Stimulated activated naive CD8-positive, alpha-beta T cell treated with anti-CD3 and anti-CD28 coated beads, Interleukin-15, amount 100 ng/mL, for 72 hours (primary cell): ENCODE measurements around the gene C5.
A peak's percentile ranks its signal among the peaks of the same experiment; 100 is the strongest.

ENCODE experiments used
- ATAC-seq: fragments of 150-1000 bp; cut with Tn5 transposase; 2 replicates; pipeline ENCODE4 v1.10.0; 2021; ENCODE audit warnings: mild to moderate bottlenecking, moderate library complexity
- DNase-seq, 2 donors: peaks; one replicate each; pipeline ENCODE4 v3.0.0; 2021 to 2022
- H3K27ac Mint-ChIP-seq, 2 donors: one replicate each; pipeline ENCODE4 v1.8.0; 2022; ENCODE audit warnings: mild to moderate bottlenecking in 2 of 2, mixed read lengths in 2 of 2, moderate library complexity in 2 of 2
- H3K27me3 Mint-ChIP-seq: one replicate; pipeline ENCODE4 v1.8.0; 2022; ENCODE audit warnings: mixed read lengths
- H3K4me1 Mint-ChIP-seq: one replicate; pipeline ENCODE4 v1.8.0; 2022; ENCODE audit warnings: mild to moderate bottlenecking, mixed read lengths
- H3K4me3 Mint-ChIP-seq, 2 donors: one replicate each; pipeline ENCODE4 v1.8.0; 2022; ENCODE audit warnings: mild to moderate bottlenecking in 2 of 2, mixed read lengths in 2 of 2, moderate library complexity in 1 of 2
- H3K9me3 Mint-ChIP-seq, 2 donors: one replicate each; pipeline ENCODE4 v1.8.0; 2022; ENCODE audit warnings: mixed read lengths in 2 of 2

The C5 gene

DNA sequence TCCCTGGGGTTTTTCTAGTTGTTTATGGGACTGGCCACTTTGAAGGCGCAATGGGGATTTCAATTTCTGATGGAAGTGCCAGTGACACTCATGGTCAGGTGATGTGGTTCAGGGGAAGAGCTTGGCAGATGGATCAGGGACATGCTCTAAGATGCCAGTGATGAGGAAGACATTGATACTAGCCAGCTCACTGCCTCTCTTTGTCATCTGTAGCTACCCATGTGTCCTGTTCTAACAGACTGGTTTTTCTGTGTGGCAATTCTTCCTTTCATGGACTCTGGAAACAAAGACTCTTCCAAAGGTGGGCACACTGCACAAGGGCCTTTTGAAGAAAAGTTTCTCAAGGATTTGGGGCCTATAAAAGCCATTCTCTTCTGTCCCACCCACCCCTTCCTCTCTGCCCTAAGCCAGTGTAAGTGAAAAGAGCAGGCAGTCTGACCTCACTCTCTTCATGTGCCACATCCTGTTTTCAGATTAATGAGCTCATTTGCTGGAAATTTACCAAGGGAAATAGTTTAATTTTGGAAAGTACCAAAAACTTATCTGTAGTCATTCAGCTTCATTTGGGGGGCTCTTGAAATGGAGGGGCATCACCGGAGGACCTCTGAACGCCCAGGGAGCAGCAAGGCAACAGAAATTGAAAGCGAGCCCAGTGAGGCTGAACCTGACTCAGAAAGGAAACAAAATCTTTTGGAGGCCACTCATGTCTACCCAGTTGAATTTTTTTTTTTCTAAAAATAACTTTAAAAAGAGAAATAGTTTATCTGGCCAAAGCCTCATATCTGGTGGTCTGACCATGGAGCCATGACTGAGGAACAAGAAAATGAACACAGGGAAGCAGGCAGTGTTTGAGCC, 118.6 kb downstream of the C5 start:
- ATAC-seq (peak; percentile 71), DNase-seq (peak; percentile 73 to 85)
- Mint-ChIP-seq H3K9me3 (no peaks in the 10 kb centered on the region), H3K27ac (peak overlapping the region; percentile 99), H3K27me3 (no peaks in the 10 kb centered on the region), H3K4me1 (peaks cover 93% of the 10 kb centered on the region), H3K4me3 (peak overlapping the region; percentile 75 to 80)

DNA sequence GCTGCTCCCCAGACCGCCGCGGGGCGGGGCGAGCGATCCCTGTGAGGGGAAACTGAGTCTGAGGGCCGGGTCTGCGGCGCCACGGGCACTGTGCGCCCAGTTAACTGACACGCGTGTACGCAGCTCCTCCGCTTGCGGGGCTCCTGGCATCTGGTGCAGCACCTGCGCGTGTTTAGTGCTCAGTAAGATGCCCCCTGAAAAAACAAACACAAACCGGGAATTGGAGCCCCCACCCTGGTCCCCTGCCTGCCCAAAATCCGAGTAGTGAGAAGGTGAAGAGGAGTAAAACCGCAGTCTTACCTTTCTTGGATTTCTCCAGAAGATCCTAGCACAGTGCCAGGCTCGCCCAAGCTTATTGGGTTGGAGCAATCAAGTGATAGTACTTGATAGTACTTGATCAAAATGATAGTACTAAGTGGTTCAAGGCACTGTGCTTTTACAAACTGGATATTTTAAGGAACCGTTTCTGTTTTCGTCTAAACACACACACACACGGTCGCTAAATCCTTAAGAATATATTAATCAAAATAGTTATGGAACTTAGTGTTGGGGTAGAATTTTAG, 120.8 kb downstream of the C5 start:
- H3K27ac Mint-ChIP-seq: peak overlapping the region; percentile 91 to 97
- H3K4me3 Mint-ChIP-seq: peak overlapping the region; percentile 80 to 82
- ATAC-seq (no peak), DNase-seq (no peak)
- H3K4me1 Mint-ChIP-seq: peaks cover 84% of the 10 kb centered on the region
- no peaks in the 10 kb centered on the region for H3K9me3 Mint-ChIP-seq
- H3K27me3 Mint-ChIP-seq: no peaks in the 10 kb centered on the region

- H3K27ac Mint-ChIP-seq: peak overlapping the region; percentile 97 to 99
- ATAC-seq (peak; percentile 39), DNase-seq (peak; percentile 72 to 82)
- no peaks in the 10 kb centered on the region for H3K27me3 Mint-ChIP-seq
- H3K4me3 Mint-ChIP-seq: peak overlapping the region; percentile 88 to 89
- H3K4me1 Mint-ChIP-seq: peaks cover 84% of the 10 kb centered on the region
- no peaks in the 10 kb centered on the region for H3K9me3 Mint-ChIP-seq
Measured at GRCh38 chr9:120928483-120929228, 121.4 kb downstream of the C5 start.

DNA sequence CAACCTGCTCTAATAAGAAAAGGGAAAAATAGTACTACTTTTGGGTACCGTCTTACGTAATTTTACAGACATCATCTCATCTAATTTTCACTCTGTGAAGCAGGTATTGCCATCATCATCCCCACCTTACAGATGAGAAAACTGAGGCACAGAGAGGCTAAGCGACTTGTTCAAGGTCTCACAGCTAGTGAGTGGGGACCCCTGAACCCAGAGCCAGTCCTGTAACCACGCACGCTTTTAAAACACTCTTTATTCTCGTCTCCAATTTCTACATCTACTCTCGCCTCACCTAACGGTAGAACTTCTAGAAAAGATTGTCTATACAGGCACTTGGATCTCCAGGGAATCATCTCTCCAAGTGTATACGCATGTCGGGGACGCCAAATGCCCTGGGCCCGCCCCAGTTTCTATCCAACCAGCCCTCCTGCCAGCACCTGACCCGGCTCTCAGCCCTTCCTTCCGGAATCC, 122.0 kb downstream of the C5 start:
- Mint-ChIP-seq H3K9me3 (no peaks in the 10 kb centered on the region), H3K27ac (peak overlapping the region; percentile 97 to 99), H3K4me1 (peaks cover 84% of the 10 kb centered on the region), H3K4me3 (peak overlapping the region; percentile 88 to 89), H3K27me3 (no peaks in the 10 kb centered on the region)
- DNase-seq (no peak), ATAC-seq (no peak)

- Mint-ChIP-seq H3K4me3 (peak overlapping the region; percentile 88 to 89), H3K27ac (peak overlapping the region; percentile 97 to 99), H3K27me3 (no peaks in the 10 kb centered on the region), H3K4me1 (peaks cover 83% of the 10 kb centered on the region), H3K9me3 (no peaks in the 10 kb centered on the region)
- peak; percentile 41 to 49 for DNase-seq
- ATAC-seq: peak; percentile 31
Measured at GRCh38 chr9:120927269-120928014, 122.6 kb downstream of the C5 start.

GRCh38 chr9:120926397-120926928, 123.6 kb downstream of the C5 start, which contains the start of gene TRAF1:
TRAF1 (minus strand) TSS chr9:120926796; CDS start chr9:120926075, 721 bp downstream.
- peak within 1 kb of the TSS; percentile 97 to 99 for H3K27ac Mint-ChIP-seq
- peak in 1 of 2 donors; percentile 69 for DNase-seq
- ATAC-seq: peak; percentile 61
- no peaks in the 10 kb centered on the region for H3K27me3 Mint-ChIP-seq
- no peaks in the 10 kb centered on the region for H3K9me3 Mint-ChIP-seq
- H3K4me3 Mint-ChIP-seq: peak within 1 kb of the TSS; percentile 88 to 89
- H3K4me1 Mint-ChIP-seq: peaks cover 83% of the 10 kb centered on the region

GRCh38 chr9:120925535-120926396, 124.3 kb downstream of the C5 start:
- H3K4me3 Mint-ChIP-seq: peak overlapping the region; percentile 88 to 89
- ATAC-seq (peak; percentile 81), DNase-seq (peak; percentile 79 to 94)
- H3K27me3 Mint-ChIP-seq: no peaks in the 10 kb centered on the region
- H3K4me1 Mint-ChIP-seq: peaks cover 83% of the 10 kb centered on the region
- peak overlapping the region; percentile 97 to 99 for H3K27ac Mint-ChIP-seq
- H3K9me3 Mint-ChIP-seq: no peaks in the 10 kb centered on the region

- Mint-ChIP-seq H3K4me1 (peaks cover 83% of the 10 kb centered on the region), H3K4me3 (peak overlapping the region; percentile 88 to 89), H3K27ac (peak overlapping the region; percentile 97 to 99), H3K27me3 (no peaks in the 10 kb centered on the region), H3K9me3 (no peaks in the 10 kb centered on the region)
- ATAC-seq: no peak
- DNase-seq: peak; percentile 38 to 43
Measured at GRCh38 chr9:120924698-120925534, 125.2 kb downstream of the C5 start.

GRCh38 chr9:120923620-120924328, 126.3 kb downstream of the C5 start:
- peak overlapping the region; percentile 97 to 99 for H3K27ac Mint-ChIP-seq
- H3K27me3 Mint-ChIP-seq: no peaks in the 10 kb centered on the region
- H3K4me1 Mint-ChIP-seq: peaks cover 87% of the 10 kb centered on the region
- ATAC-seq (no peak), DNase-seq (no peak)
- H3K4me3 Mint-ChIP-seq: peak overlapping the region; percentile 88 to 89
- H3K9me3 Mint-ChIP-seq: no peaks in the 10 kb centered on the region

DNA sequence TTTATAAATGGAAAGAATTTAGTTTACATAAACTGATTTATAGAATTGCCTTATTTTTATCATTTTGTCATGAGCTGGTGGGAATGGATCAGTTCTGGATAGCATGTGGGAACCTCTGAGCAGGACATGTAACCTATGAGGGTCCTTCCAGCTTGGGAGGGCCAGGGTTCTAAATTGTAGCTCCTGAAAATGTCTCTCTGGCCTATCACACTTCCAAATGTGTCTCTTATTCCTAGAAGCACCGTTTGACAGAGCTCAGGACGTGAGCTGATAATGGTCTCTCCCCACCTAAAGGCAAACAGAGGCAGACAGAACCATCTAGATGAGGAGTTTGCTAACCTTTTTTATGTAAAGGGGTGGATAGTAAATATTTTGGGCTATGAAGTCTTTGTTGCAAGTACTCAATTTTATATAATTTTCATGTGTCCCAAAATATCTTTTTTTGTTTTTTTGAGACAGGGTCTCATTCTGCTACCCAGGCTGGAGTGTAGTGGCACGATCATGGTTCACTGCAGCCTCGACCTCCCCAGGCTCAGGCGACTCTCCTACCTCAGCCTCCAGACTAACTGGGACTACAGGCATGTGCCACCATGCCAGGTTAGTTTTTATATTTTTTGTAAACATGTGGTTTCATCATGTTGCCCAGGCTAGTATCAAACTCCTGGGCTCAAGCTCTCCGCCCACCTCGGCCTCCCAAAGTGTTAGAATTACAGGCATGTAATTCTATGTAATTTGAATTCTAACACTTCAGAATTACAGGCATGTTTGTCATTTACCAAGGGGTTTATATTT, 127.5 kb downstream of the C5 start:
- no peak for DNase-seq
- H3K4me3 Mint-ChIP-seq: peak overlapping the region; percentile 88 to 89
- H3K4me1 Mint-ChIP-seq: peaks cover 88% of the 10 kb centered on the region
- H3K9me3 Mint-ChIP-seq: no peaks in the 10 kb centered on the region
- ATAC-seq: no peak
- peak overlapping the region; percentile 90 to 92 for H3K27ac Mint-ChIP-seq
- no peaks in the 10 kb centered on the region for H3K27me3 Mint-ChIP-seq

DNA sequence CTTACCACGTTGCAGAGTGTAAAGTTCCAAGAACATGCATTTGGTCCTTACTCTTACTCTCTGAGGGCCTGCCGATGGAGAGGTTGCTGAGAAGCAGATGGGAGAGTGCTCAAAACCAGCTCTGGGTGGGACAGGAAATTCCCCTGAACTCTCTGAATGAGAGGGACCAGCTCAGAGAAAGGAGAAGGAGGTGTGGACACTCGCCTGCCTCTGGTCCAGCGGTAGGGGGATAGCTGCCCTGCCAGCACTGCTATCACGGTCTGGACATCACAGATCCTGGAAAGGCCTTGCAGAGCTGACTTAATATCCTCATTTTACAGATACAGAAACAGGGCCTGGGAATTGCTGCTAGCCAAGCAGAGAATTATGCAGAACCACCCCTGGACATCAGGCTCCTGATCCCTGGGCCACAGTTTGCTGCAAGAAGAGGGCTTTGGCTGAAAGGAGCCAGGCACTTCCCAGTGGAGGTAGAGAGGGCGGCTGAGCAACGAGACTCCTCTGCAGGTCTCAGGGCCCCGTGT, 128.4 kb downstream of the C5 start:
- Mint-ChIP-seq H3K9me3 (no peaks in the 10 kb centered on the region), H3K4me1 (peaks cover 88% of the 10 kb centered on the region), H3K27me3 (no peaks in the 10 kb centered on the region), H3K4me3 (peak overlapping the region; percentile 88 to 89), H3K27ac (peak overlapping the region; percentile 90 to 92)
- DNase-seq (no peak), ATAC-seq (no peak)

- no peaks in the 10 kb centered on the region for H3K9me3 Mint-ChIP-seq
- DNase-seq (no peak), ATAC-seq (no peak)
- no peaks in the 10 kb centered on the region for H3K27me3 Mint-ChIP-seq
- peak overlapping the region; percentile 88 to 89 for H3K4me3 Mint-ChIP-seq
- peaks cover 93% of the 10 kb centered on the region for H3K4me1 Mint-ChIP-seq
- H3K27ac Mint-ChIP-seq: peak overlapping the region; percentile 89 to 90
Measured at GRCh38 chr9:120920806-120921178, 129.3 kb downstream of the C5 start.
